ENCODE results near the gene BAZ1B.

GRCh38 chr7:73567846-73568685, 46.0 kb upstream of the BAZ1B start:
- no peak for TF ChIP-seq CTCF (conservative IDR thresholded peaks at IDR 0.05; ENCODE audit: low read length)
- no peak for TF ChIP-seq EZH2phosphoT487 (IDR thresholded peaks at IDR 0.05; ENCODE audit: borderline replicate concordance)
